T-helper 2 cell (primary cell): ENCODE results near the gene WASF2.
A peak's percentile ranks its signal among the peaks of the same experiment; 100 is the strongest.
"Not testable (repeated sequence)": the region's sequence is repeated elsewhere in the genome, so short reads cannot be mapped to it uniquely, and the experiment has no call there.

Experiments
- DNase-seq, 5 experiments: peaks; one replicate each; pipeline versions ENCODE4 v3.0.0 to v3.0.0-alpha.2; 2012 to 2022

The WASF2 gene

GRCh38 chr1:27521861-27522431 is 32.0 kb upstream of the WASF2 start:
- DNase-seq, result peak in 1 of 5 experiments; percentile 74

- DNase-seq, result peak in 4 of 5 experiments; percentile 27 to 78 (median 49)
These were observed 31.4 kb upstream of the WASF2 start for GRCh38 chr1:27521336-27521831.

GRCh38 chr1:27520651-27521050 is 30.7 kb upstream of the WASF2 start:
- DNase-seq, result no peak

GRCh38 chr1:27519331-27520258 is 29.6 kb upstream of the WASF2 start:
- DNase-seq, result no peak

GRCh38 chr1:27518808-27519207 is 28.8 kb upstream of the WASF2 start:
- DNase-seq, result no peak

GRCh38 chr1:27517907-27518718 is 28.1 kb upstream of the WASF2 start:
- DNase-seq, result no peak

GRCh38 chr1:27517301-27517700 is 27.3 kb upstream of the WASF2 start:
- DNase-seq, result no peak

- DNase-seq, result no peak
These were observed 25.7 kb upstream of the WASF2 start for GRCh38 chr1:27515626-27516025.

- DNase-seq, result no peak
These were observed 24.0 kb upstream of the WASF2 start for GRCh38 chr1:27513958-27514357.

GRCh38 chr1:27513528-27513927 is 23.6 kb upstream of the WASF2 start:
- no peak for DNase-seq

GRCh38 chr1:27509127-27510080 is 19.4 kb upstream of the WASF2 start:
- DNase-seq, result no peak

GRCh38 chr1:27507960-27508665 is 18.1 kb upstream of the WASF2 start:
- no peak for DNase-seq

- DNase-seq, result no peak
These were observed 16.7 kb upstream of the WASF2 start for GRCh38 chr1:27506703-27507102.

- DNase-seq, result no peak
These were observed 15.4 kb upstream of the WASF2 start for GRCh38 chr1:27505420-27505680.

GRCh38 chr1:27504588-27505419 is 14.8 kb upstream of the WASF2 start:
- DNase-seq, result no peak

GRCh38 chr1:27503844-27504587 is 14.0 kb upstream of the WASF2 start:
- no peak for DNase-seq

- no peak for DNase-seq
These were observed 13.1 kb upstream of the WASF2 start for GRCh38 chr1:27503033-27503432.

GRCh38 chr1:27501159-27501558 is 11.2 kb upstream of the WASF2 start:
- not testable (repeated sequence) for DNase-seq

- DNase-seq, result no peak
These were observed 9.2 kb upstream of the WASF2 start for GRCh38 chr1:27499142-27499541.

GRCh38 chr1:27496604-27497155 is 6.7 kb upstream of the WASF2 start:
- DNase-seq, result no peak
